CD4-positive, alpha-beta T cell (primary cell): Measurements from ENCODE around the gene PLPP7. TPM values are rescaled to one million over a fixed set of nuclear protein-coding genes. Genes with fewer than 3 reads are reported as not detected.

Source experiments
- ATAC-seq: fragments of 200-7000 bp; cut with Tn5 transposase; one replicate; pipeline ENCODE4 v1.10.0; 2022; ENCODE audit warnings: mild to moderate bottlenecking; ENCODE audit not compliant: poor library complexity
- CTCF ChIA-PET: fragments of 350-600 bp; sonication (Branson Sonifier 250); formaldehyde crosslinking; loops from one replicate; lab custom pipeline; 2021; ENCODE audit warnings: antibody characterized with exemption, inconsistent platforms; lab: Charles Lee
- POLR2A ChIA-PET: fragments of 350-600 bp; sonication (Branson Sonifier 250); formaldehyde crosslinking; loops from one replicate; lab custom pipeline; 2021; ENCODE audit warnings: antibody characterized with exemption, inconsistent platforms; lab: Charles Lee
- DNase-seq, 14 experiments: peaks; one replicate each; pipeline ENCODE4 v3.0.0-alpha.2; 2013 to 2020; ENCODE audit warnings: mixed read lengths in 2 of 14
- H3K27ac ChIP-seq, 2 donors: one replicate each; pipeline versions ENCODE4 v1.5.1 to v1.7.0; 2013; ENCODE audit warnings: low read length in 2 of 2, low read depth in 1 of 2, mild to moderate bottlenecking in 1 of 2
- H3K27me3 ChIP-seq, 2 experiments: 1 replicate in 1 of 2; 2 replicates in 1 of 2; pipeline versions ENCODE4 v1.6.1 to v1.7.0; 2013; ENCODE audit warnings: low read length in 2 of 2, control low read depth in 1 of 2, mild to moderate bottlenecking in 1 of 2, moderate library complexity in 1 of 2; ENCODE audit not compliant: insufficient read depth in 2 of 2, control insufficient read depth in 1 of 2
- H3K36me3 ChIP-seq: one replicate; pipeline ENCODE4 v1.6.1; 2013; ENCODE audit warnings: low read length, control low read depth; ENCODE audit not compliant: insufficient read depth
- H3K4me1 ChIP-seq: one replicate; pipeline ENCODE4 v1.6.1; 2013; ENCODE audit warnings: low read length, control low read depth; ENCODE audit not compliant: insufficient read depth
- H3K4me3 ChIP-seq: one replicate; pipeline ENCODE4 v1.5.1; 2013; ENCODE audit warnings: mild to moderate bottlenecking, low read length, moderate library complexity
- H3K9me3 ChIP-seq, 2 experiments: 1 replicate in 1 of 2; 2 replicates in 1 of 2; pipeline versions ENCODE4 v1.6.1 to v1.7.0; 2013; ENCODE audit warnings: low read length in 2 of 2, mild to moderate bottlenecking in 2 of 2, control low read depth in 1 of 2, moderate library complexity in 1 of 2; ENCODE audit not compliant: control insufficient read depth in 1 of 2, insufficient read depth in 1 of 2
- H3K27ac Mint-ChIP-seq: one replicate; pipeline ENCODE4 v1.8.0; 2020; ENCODE audit warnings: mixed read lengths
- H3K27me3 Mint-ChIP-seq: one replicate; pipeline ENCODE4 v1.8.0; 2021; ENCODE audit warnings: mixed read lengths
- H3K36me3 Mint-ChIP-seq: one replicate; pipeline ENCODE4 v1.8.0; 2021; ENCODE audit warnings: low read depth, mixed read lengths
- H3K4me1 Mint-ChIP-seq: one replicate; pipeline ENCODE4 v1.8.0; 2021; ENCODE audit warnings: low read depth, mixed read lengths
- H3K4me3 Mint-ChIP-seq: one replicate; pipeline ENCODE4 v1.8.0; 2020; ENCODE audit warnings: mild to moderate bottlenecking, mixed read lengths
- H3K9me3 Mint-ChIP-seq: one replicate; pipeline ENCODE4 v1.8.0; 2020; ENCODE audit warnings: mixed read lengths
- intact Hi-C, 2 experiments: fragments of 100-400 bp; cut with DNase I in 1 of 2; cut with micrococcal nuclease in 1 of 2; formaldehyde crosslinking; loops; one replicate each; pipeline versions ENCODE4 v1.15.1 to v1.9.0; 2023 to 2025; cut with DNase I, micrococcal nuclease
- total RNA-seq, 174 experiments: library from RNA in 2 of 174; stranded (reverse) in 2 of 174; gene quantifications; one replicate each; pipeline ENCODE4 v1.2.3 and lab custom pipeline; 2021 to 2026
- TF ChIP-seq, protein P1 (sequence below): fragments of 200-600 bp; IDR thresholded peaks from one replicate; pipeline ENCODE4 v1.8.0; 2022; ENCODE audit warnings: antibody characterized with exemption, mild to moderate bottlenecking

The PLPP7 gene
- total RNA-seq, 2 experiments from 2014 or later: 0.22 TPM; not detected in 1

- ChIA-PET CTCF (interaction anchor here (1.2 kb wide), 1 partner anchor 25 kb away, joined by 3 read pairs; no protein-coding TSS in a partner anchor), POLR2A (interaction anchor here (4.4 to 18.0 kb wide), 3 partner anchors 7 to 15 kb away, joined by 19 to 738 read pairs (median 738); partner anchors contain the start of gene FAM78A)
- DNase-seq (peak in 1 of 14 experiments; percentile 14), ATAC-seq (no peak)
- Mint-ChIP-seq H3K27ac (peak overlapping the region; percentile 100), H3K9me3 (no peaks in the 10 kb centered on the region), H3K4me1 (peaks cover 72% of the 10 kb centered on the region), H3K4me3 (peak overlapping the region; percentile 85), H3K36me3 (peaks cover 77% of the 10 kb centered on the region), H3K27me3 (no peaks in the 10 kb centered on the region)
- intact Hi-C loops: no loop called here
- H3K27ac ChIP-seq: peak overlapping the region in 1 of 2 donors; percentile 94
- H3K4me3 ChIP-seq: peak overlapping the region; percentile 8
- H3K27me3 ChIP-seq: no peaks in the 10 kb centered on the region
- H3K9me3 ChIP-seq: no peaks in the 10 kb centered on the region
- TF ChIP-seq, protein P1, sequence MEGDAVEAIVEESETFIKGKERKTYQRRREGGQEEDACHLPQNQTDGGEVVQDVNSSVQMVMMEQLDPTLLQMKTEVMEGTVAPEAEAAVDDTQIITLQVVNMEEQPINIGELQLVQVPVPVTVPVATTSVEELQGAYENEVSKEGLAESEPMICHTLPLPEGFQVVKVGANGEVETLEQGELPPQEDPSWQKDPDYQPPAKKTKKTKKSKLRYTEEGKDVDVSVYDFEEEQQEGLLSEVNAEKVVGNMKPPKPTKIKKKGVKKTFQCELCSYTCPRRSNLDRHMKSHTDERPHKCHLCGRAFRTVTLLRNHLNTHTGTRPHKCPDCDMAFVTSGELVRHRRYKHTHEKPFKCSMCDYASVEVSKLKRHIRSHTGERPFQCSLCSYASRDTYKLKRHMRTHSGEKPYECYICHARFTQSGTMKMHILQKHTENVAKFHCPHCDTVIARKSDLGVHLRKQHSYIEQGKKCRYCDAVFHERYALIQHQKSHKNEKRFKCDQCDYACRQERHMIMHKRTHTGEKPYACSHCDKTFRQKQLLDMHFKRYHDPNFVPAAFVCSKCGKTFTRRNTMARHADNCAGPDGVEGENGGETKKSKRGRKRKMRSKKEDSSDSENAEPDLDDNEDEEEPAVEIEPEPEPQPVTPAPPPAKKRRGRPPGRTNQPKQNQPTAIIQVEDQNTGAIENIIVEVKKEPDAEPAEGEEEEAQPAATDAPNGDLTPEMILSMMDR: no peak
- peaks cover 69% of the 10 kb centered on the region for H3K36me3 ChIP-seq
- peaks cover 99% of the 10 kb centered on the region for H3K4me1 ChIP-seq
Measured at GRCh38 chr9:131263701-131264100, 25.8 kb upstream of the PLPP7 start.

DNA sequence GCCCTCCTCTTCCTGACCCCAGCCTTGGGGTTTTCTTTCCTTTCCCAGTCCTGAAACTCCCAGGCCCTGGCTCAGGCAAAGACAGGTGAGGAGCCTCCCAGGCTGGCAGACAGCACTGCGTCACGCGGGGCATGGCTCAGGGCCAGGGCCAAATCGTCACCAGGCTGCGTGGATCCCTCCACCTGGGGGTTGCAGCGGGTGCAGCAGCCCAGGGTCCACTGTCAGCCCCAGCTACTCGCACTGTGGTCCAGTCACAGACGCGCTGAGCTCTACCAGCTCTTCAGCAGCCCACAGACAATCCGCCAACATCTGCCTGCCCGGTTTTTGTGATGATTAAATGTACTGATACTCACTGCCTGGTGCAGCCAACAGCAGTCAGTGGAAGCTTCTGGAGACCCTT, 25.3 kb upstream of the PLPP7 start:
- ATAC-seq (peak; percentile 25), DNase-seq (peak in 7 of 14 experiments; percentile 33 to 78 (median 65))
- Histone ChIP-seq H3K9me3 (no peaks in the 10 kb centered on the region), H3K36me3 (peaks cover 64% of the 10 kb centered on the region), H3K4me3 (peak overlapping the region; percentile 8), H3K4me1 (peaks cover 97% of the 10 kb centered on the region), H3K27me3 (no peaks in the 10 kb centered on the region), H3K27ac (peak overlapping the region; percentile 43 to 94)
- Mint-ChIP-seq H3K4me3 (peak overlapping the region; percentile 85), H3K27ac (peak overlapping the region; percentile 100), H3K27me3 (no peaks in the 10 kb centered on the region), H3K9me3 (no peaks in the 10 kb centered on the region), H3K4me1 (peaks cover 78% of the 10 kb centered on the region), H3K36me3 (peaks cover 76% of the 10 kb centered on the region)
- ChIA-PET POLR2A (interaction anchor here (4.4 to 18.0 kb wide), 3 partner anchors 6 to 14 kb away, joined by 19 to 738 read pairs (median 738); partner anchors contain the start of gene FAM78A), CTCF (interaction anchor here (1.0 to 1.2 kb wide), 2 partner anchors 26 to 66 kb away, joined by 3 read pairs; no protein-coding TSS in a partner anchor)
- TF ChIP-seq, protein P1: no peak
- intact Hi-C loops: no loop called here

DNA sequence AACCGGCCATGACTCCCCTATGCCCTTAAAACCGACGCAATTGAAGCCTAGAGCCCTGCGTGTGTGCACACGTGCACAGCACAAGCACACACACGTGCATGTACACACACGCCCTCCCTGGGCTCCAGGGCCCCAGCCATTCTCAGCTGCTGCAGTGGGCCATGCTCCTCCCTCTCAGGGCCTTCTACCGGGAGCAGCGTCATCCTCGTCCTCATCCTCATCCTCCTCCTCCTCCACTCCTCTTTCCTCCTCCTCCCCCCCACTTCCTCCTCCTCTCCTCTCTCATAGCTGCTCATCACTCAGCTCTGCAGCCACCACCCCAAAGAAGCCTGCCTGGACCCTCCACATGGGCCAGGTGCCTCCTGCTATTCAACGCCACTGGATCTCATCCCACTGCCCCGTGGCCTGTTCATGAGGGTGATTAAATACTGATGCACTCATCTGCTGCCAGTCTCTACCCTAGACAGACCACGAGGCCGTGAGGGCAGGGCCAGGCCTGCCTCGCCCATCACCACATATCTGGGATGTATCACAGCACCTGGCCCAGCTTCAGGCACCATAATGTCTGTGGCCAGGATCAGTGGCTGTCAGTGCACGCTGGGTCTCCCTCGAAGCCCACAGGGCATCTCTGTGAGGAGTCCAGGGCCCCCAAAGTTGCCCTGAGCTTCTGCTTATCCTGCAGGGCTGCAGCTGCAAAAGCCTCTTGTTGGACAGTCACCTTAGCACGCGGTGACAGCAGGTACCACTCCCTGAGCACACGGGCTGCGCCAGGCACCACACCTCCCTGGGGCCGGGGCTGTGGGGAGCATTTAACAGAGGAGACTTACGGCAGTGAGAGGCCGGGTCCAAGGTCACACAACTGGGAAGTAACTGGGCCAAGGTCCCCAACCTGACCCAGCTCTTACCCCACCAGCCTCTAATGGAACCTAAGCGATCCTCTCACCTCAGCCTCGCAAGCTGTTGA, 23.0 kb upstream of the PLPP7 start:
- H3K4me3 ChIP-seq: peak overlapping the region; percentile 48
- peak in 8 of 14 experiments; percentile 41 to 70 (median 64) for DNase-seq
- Mint-ChIP-seq H3K9me3 (no peaks in the 10 kb centered on the region), H3K4me3 (peak overlapping the region; percentile 86), H3K4me1 (peaks cover 87% of the 10 kb centered on the region), H3K27ac (peak overlapping the region; percentile 100), H3K27me3 (no peaks in the 10 kb centered on the region), H3K36me3 (peaks cover 70% of the 10 kb centered on the region)
- ATAC-seq: peak; percentile 32
- no peaks in the 10 kb centered on the region for H3K9me3 ChIP-seq
- intact Hi-C loops: loop anchor here in 1 of 2 experiments (1.0 kb wide), 1 partner anchor 12 kb away; no protein-coding TSS in a partner anchor
- POLR2A ChIA-PET: interaction anchor here (1.0 to 14.3 kb wide), 7 partner anchors 9 to 70 kb away, joined by 3 to 738 read pairs (median 5); partner anchors contain the start of gene FAM78A
- H3K36me3 ChIP-seq: peaks cover 48% of the 10 kb centered on the region
- TF ChIP-seq, protein P1: no peak
- CTCF ChIA-PET: interaction anchor here (1.3 to 1.4 kb wide), 2 partner anchors 12 to 17 kb away, joined by 3 read pairs; no protein-coding TSS in a partner anchor
- H3K27me3 ChIP-seq: no peaks in the 10 kb centered on the region
- H3K27ac ChIP-seq: peak overlapping the region; percentile 83 to 94
- H3K4me1 ChIP-seq: peaks cover 97% of the 10 kb centered on the region
